ENCODE measurements around the gene RGMA.
A peak's percentile ranks its signal among the peaks of the same experiment; 100 is the strongest.

Gene RGMA

DNA sequence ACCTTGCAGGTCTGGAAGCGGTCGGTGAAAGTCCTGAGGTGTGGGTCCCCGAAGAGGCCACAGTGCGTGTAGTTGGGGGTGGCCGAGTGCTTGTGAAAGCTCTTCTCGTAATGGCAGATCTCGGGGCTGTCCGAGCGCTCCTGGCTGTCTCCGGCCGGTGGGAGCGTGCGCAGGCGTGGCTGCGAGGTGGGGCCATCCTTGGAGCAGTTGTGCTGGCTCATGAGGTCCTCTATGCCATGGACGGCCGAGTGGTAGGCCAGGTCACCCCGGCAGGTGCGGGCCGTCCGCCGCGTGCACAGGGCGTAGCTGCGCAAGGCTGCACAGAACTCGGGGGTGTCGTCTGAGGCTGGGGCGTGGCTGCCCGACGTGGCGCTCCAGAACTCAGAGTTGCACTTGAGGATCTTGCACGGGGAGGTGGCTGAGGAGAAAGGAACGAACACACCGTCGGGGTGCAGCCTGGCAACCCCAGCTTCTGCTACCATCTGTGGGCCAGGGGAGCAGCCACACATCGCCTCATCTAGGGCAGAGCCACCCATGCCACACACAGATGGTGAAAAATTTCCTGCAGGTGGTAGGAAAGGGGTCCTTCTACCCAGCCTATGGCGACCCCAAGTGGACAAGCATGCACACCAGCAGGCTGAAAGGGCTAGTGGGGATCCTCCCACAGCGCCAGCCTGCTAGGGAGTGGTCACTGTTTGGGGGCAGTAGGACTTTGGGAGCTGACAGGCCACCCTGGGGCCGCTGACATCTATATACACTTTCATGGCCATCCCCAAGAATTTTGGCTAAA, 36.7 kb downstream of the RGMA start:
- TF ChIP-seq, protein P1, sequence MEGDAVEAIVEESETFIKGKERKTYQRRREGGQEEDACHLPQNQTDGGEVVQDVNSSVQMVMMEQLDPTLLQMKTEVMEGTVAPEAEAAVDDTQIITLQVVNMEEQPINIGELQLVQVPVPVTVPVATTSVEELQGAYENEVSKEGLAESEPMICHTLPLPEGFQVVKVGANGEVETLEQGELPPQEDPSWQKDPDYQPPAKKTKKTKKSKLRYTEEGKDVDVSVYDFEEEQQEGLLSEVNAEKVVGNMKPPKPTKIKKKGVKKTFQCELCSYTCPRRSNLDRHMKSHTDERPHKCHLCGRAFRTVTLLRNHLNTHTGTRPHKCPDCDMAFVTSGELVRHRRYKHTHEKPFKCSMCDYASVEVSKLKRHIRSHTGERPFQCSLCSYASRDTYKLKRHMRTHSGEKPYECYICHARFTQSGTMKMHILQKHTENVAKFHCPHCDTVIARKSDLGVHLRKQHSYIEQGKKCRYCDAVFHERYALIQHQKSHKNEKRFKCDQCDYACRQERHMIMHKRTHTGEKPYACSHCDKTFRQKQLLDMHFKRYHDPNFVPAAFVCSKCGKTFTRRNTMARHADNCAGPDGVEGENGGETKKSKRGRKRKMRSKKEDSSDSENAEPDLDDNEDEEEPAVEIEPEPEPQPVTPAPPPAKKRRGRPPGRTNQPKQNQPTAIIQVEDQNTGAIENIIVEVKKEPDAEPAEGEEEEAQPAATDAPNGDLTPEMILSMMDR (IDR thresholded peaks at IDR 0.05; ENCODE audit: control insufficient read depth, insufficient read depth, low read depth, low read length, missing control alignments): peak; percentile 25

GRCh38 chr15:93051236-93052089, 37.5 kb downstream of the RGMA start:
- TF ChIP-seq, protein P1 (IDR thresholded peaks at IDR 0.05; ENCODE audit: control insufficient read depth, insufficient read depth, low read depth, low read length, missing control alignments): no peak
- H3K4me3 ChIP-seq (ENCODE audit: control insufficient read depth, low read depth, low read length): no peak overlapping the region
- DNase-seq (ENCODE audit: low read depth): no peak

More for the DNA sequence above, 36.7 kb downstream of the RGMA start:
- no peak for DNase-seq (ENCODE audit: low read depth)
- H3K4me3 ChIP-seq (ENCODE audit: control insufficient read depth, low read depth, low read length): no peak overlapping the region

GRCh38 chr15:93050648-93051047, 38.4 kb downstream of the RGMA start:
- no peak for DNase-seq (ENCODE audit: low read depth)
- TF ChIP-seq, protein P1 (IDR thresholded peaks at IDR 0.05; ENCODE audit: control insufficient read depth, insufficient read depth, low read depth, low read length, missing control alignments): no peak
- H3K4me3 ChIP-seq (ENCODE audit: control insufficient read depth, low read depth, low read length): no peak overlapping the region

DNA sequence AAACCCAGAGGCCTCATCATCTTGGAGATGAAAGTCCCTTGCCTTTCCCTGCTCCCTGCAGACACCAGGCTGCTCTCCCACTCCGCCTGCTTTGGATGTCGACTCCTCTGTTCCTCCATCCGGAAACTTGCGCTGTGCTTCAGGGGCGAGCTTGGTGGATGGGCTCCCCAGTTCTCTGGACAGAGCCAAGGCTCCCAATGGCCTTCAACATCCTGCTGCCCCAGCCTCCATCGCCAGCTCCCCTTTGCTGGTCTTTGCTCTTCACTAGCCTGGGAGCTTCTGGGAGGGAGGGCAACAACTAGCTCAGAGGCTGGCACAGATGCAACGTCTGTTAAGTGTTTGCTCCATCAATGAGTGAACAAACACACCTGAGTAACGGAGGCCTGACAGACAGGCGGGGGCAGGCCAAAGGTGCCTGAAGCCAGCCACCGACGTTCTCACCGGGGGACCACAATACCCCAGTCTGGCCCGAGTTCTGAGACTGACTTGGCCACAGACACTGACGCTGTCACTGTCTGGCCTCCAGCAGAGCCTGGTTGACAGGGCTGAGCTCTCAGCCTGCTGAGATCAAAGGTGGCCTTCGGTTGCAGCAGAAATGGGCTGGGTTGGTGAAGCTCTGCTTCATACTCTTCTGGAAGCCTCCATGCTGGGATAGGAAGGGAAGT, 39.0 kb downstream of the RGMA start:
- no peak overlapping the region for H3K4me3 ChIP-seq (ENCODE audit: control insufficient read depth, low read depth, low read length)
- TF ChIP-seq, protein P1 (IDR thresholded peaks at IDR 0.05; ENCODE audit: control insufficient read depth, insufficient read depth, low read depth, low read length, missing control alignments): no peak
- DNase-seq (ENCODE audit: low read depth): no peak

- TF ChIP-seq, protein P1 (IDR thresholded peaks at IDR 0.05; ENCODE audit: control insufficient read depth, insufficient read depth, low read depth, low read length, missing control alignments): no peak
- DNase-seq (ENCODE audit: low read depth): no peak
- no peak overlapping the region for H3K4me3 ChIP-seq (ENCODE audit: control insufficient read depth, low read depth, low read length)
Observed at GRCh38 chr15:93049233-93049632, 39.8 kb downstream of the RGMA start.

DNA sequence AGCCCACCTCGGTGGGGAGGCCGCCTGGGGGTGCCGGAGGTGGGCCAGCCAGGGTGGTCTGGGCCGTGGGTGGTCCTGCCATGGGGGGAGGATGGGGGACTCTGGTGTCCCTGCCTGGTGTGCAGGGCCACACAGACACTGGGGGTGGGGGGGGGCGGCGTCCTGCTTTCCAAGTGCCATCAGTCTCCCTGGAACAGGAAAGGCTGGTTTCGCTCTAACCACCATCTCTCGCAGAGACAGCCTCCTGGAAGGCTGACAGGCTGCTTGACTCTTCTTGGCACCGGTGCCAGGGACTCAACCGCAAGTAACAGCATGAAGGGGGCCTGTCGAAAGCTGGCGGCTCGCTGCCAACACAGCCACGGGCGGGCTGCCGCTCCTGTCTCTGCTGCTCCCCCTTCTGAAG, 40.3 kb downstream of the RGMA start:
- TF ChIP-seq, protein P1 (IDR thresholded peaks at IDR 0.05; ENCODE audit: control insufficient read depth, insufficient read depth, low read depth, low read length, missing control alignments): no peak
- DNase-seq (ENCODE audit: low read depth): no peak
- no peak overlapping the region for H3K4me3 ChIP-seq (ENCODE audit: control insufficient read depth, low read depth, low read length)

Data from AG09309 (cell line).